ENCODE data around the gene LYPD1.
"Not testable (repeated sequence)": the region's sequence is repeated elsewhere in the genome, so short reads cannot be mapped to it uniquely, and the experiment has no call there.

The LYPD1 gene

GRCh38 chr2:132701810-132702209 lies 31.8 kb upstream of the LYPD1 start:
- Histone ChIP-seq H3K36me3 (no peaks in the 10 kb centered on the region), H3K4me1 (no peaks in the 10 kb centered on the region), H3K9me3 (no peaks in the 10 kb centered on the region), H3K4me3 (no peak overlapping the region), H3K27me3 (no peaks in the 10 kb centered on the region), H3K27ac (no peak overlapping the region)
- DNase-seq = no peak
- intact Hi-C loops (cut with DNase I; ENCODE audit: low total_unique reads) = no loop called here
- TF ChIP-seq CTCF (IDR thresholded peaks at IDR 0.05) = no peak

- H3K4me1 ChIP-seq; H3K4me3 ChIP-seq; H3K9me3 ChIP-seq; H3K36me3 ChIP-seq; H3K27ac ChIP-seq; DNase-seq; H3K27me3 ChIP-seq; intact Hi-C loops (cut with DNase I; ENCODE audit: low total_unique reads): not testable (repeated sequence)
These were observed 29.8 kb upstream of the LYPD1 start for GRCh38 chr2:132699802-132700201.

- H3K27ac ChIP-seq; H3K9me3 ChIP-seq; intact Hi-C loops (cut with DNase I; ENCODE audit: low total_unique reads); H3K4me3 ChIP-seq; H3K4me1 ChIP-seq; H3K27me3 ChIP-seq; DNase-seq; H3K36me3 ChIP-seq: not testable (repeated sequence)
These were observed 28.3 kb upstream of the LYPD1 start for GRCh38 chr2:132698347-132698746.

DNA sequence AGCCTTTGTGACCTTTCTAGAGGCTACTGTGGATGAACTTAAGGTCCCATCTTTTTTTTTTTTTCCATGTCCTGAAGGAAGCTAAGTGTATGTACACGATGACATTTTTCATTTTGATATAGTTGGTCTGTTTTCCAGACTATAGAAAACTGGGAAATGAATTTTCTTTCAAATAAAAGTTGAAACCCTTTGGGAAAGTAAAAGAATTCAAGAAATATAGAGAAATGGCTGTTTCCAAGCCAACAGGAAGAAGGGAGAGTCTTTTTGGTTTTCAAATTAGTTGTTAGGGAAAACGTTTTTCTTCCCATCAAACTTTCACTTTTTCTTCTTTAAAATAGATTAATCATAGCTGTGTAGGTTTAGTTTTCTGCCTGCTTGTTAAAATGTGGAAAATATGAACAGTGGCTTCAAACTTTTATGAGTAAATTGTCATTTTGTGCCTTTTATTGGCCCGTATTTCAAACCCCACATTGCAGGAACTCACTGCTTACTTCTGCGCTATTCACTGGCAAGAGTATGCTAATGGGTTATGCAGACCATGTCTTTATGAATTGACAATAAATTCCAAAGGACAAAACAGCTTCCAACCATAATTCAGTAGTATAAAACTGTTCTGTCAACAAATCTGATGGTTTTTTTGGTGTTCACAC lies 27.7 kb upstream of the LYPD1 start:
- TF ChIP-seq CTCF (IDR thresholded peaks at IDR 0.05) = no peak
- no peaks in the 10 kb centered on the region for H3K36me3 ChIP-seq
- H3K27me3 ChIP-seq = no peaks in the 10 kb centered on the region
- DNase-seq = no peak
- intact Hi-C loops (cut with DNase I; ENCODE audit: low total_unique reads) = no loop called here
- H3K27ac ChIP-seq = no peak overlapping the region
- H3K4me3 ChIP-seq = no peak overlapping the region
- peaks cover 0 to 5% (median 0%) of the 10 kb centered on the region in 4 donors for H3K4me1 ChIP-seq
- no peaks in the 10 kb centered on the region for H3K9me3 ChIP-seq

GRCh38 chr2:132692816-132693215 lies 22.8 kb upstream of the LYPD1 start:
- intact Hi-C loops (cut with DNase I; ENCODE audit: low total_unique reads) = no loop called here
- TF ChIP-seq CTCF (IDR thresholded peaks at IDR 0.05) = no peak

GRCh38 chr2:132691556-132691955 lies 21.6 kb upstream of the LYPD1 start:
- intact Hi-C loops (cut with DNase I; ENCODE audit: low total_unique reads) = no loop called here
- TF ChIP-seq CTCF (IDR thresholded peaks at IDR 0.05) = no peak
- H3K27ac ChIP-seq = no peak overlapping the region
- no peak overlapping the region for H3K4me3 ChIP-seq
- H3K9me3 ChIP-seq = no peaks in the 10 kb centered on the region
- no peak for DNase-seq
- peaks cover 0 to 5% (median 0%) of the 10 kb centered on the region in 4 donors for H3K4me1 ChIP-seq
- H3K27me3 ChIP-seq = no peaks in the 10 kb centered on the region
- H3K36me3 ChIP-seq = no peaks in the 10 kb centered on the region

More at GRCh38 chr2:132692816-132693215, 22.8 kb upstream of the LYPD1 start:
- Histone ChIP-seq H3K27me3 (no peaks in the 10 kb centered on the region), H3K4me1 (peaks cover 0 to 5% (median 0%) of the 10 kb centered on the region in 4 donors), H3K36me3 (no peaks in the 10 kb centered on the region), H3K9me3 (no peaks in the 10 kb centered on the region), H3K27ac (no peak overlapping the region), H3K4me3 (no peak overlapping the region)
- no peak for DNase-seq

Data from tibial artery (tissue), 4 donors.